NT2/D1 (cell line): ENCODE measurements around the gene ZNF438.

Source experiments
- DNase-seq: peaks from one replicate; pipeline ENCODE4 v3.0.0-alpha.2; 2011; ENCODE audit warnings: low read depth, low spot score
- H3K27me3 ChIP-seq: 2 replicates; pipeline ENCODE4 v1.6.0; 2011; ENCODE audit warnings: mild to moderate bottlenecking; ENCODE audit not compliant: insufficient read length, insufficient read depth
- H3K36me3 ChIP-seq: 2 replicates; pipeline ENCODE4 v1.6.1; 2011; ENCODE audit warnings: mild to moderate bottlenecking, low read length, mixed read lengths; ENCODE audit not compliant: insufficient read depth, insufficient read length
- H3K4me1 ChIP-seq: 2 replicates; pipeline ENCODE4 v1.5.1; 2011; ENCODE audit not compliant: insufficient read depth, insufficient read length
- H3K4me3 ChIP-seq: 2 replicates; pipeline ENCODE4 v1.5.1; 2011; ENCODE audit warnings: low read depth; ENCODE audit not compliant: insufficient read length
- H3K9ac ChIP-seq: 2 replicates; pipeline ENCODE4 v1.6.0; 2011; ENCODE audit warnings: low read depth; ENCODE audit not compliant: insufficient read length
- H3K9me3 ChIP-seq: 2 replicates; pipeline ENCODE4 v1.5.1; 2011; ENCODE audit warnings: mild to moderate bottlenecking, low read length; ENCODE audit not compliant: insufficient read depth
- SUZ12 ChIP-seq: IDR thresholded peaks from 2 replicates; pipeline ENCODE4 v1.6.1; 2011; ENCODE audit not compliant: insufficient read length, insufficient read depth; ENCODE audit errors: extremely low read depth
- YY1 ChIP-seq: IDR thresholded peaks from 2 replicates; pipeline ENCODE4 v1.6.1; 2011; ENCODE audit not compliant: insufficient read length, insufficient read depth
- ZNF274 ChIP-seq: IDR thresholded peaks from 2 replicates; pipeline ENCODE4 v1.6.1; 2011; ENCODE audit warnings: mild to moderate bottlenecking, low read depth, low read length

The ZNF438 gene

DNA sequence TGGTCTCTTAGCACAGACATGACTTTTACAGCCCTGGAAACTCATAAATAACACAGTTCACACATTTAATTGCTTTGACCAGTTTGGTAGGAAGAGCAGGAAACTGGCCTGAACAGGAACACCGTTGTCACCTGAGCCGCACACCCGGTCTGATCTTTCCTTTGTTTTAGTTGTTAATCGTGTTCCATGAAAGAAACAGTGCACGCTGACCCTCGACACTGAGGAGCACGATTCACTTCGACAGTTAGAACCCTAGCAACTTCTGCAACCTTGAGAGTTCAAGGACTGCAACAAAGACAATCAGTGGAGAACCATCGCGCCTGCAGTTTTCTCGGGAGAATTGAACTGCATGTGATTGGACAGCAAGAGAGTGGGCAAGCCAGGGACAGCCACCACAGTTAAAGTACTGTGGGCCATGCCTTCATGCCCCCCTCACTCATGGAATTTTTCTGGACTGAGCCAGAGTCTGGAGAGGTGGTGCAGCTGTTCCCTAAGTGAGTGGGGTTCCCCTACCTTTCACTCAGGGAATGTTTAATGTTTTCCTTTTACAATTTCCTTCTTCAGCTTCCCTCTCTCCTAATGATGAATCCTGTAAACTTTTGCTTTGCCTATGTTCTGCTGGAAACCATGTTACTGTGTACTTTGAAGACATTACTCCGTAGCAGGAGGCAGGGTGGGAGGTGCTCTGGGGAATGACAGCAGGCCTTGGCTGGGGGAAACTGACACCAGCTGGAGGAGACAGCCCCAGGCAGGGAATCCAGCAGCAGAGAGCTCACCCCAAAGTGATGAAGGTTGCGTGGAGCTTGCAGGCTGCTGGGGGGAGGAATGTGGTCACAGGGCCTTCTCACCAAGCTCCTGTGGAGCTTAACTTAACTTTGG, 198.7 kb downstream of the ZNF438 start:
- DNase-seq, result no peak
- H3K9ac ChIP-seq, result no peak overlapping the region
- H3K36me3 ChIP-seq, result no peaks in the 10 kb centered on the region
- no peak overlapping the region for H3K4me3 ChIP-seq
- H3K9me3 ChIP-seq, result no peaks in the 10 kb centered on the region
- H3K4me1 ChIP-seq, result peaks cover 4% of the 10 kb centered on the region
- no peaks in the 10 kb centered on the region for H3K27me3 ChIP-seq
- TF ChIP-seq ZNF274, result no peak
- no peak for TF ChIP-seq SUZ12
- no peak for TF ChIP-seq YY1

DNA sequence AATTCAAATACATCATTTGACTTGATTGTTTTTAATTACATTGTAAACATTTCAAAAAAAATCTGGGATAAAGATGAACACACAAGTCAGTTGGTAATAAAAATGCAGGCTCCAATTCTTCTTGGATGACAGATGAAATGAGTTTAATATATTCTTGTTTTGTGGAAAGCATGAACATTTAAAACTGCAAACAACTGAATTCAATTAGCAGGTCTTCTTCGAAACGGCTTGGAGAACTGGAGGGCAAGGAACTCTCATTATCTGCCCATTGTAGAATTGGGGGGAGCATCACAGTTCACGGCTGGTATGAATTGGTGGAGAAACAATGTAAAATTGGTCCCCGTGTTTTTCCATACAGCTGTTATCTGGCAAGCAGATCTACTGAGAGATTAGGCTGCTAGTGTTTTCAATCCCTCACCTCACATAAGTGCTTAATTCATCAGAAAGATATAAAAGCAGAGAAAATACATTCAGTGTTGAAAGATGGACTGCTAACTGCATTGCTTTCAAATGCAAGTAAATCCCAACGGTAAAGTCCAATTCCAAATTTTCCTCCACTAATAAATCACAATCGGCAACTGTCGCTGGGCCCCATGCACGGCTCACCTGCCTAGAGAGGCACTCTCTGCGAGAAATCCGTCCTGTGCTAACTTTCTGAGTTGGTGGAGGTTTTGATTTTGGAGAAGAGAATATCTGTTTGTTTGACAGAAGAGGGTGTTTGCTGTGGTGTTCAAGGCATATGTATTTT, 199.5 kb downstream of the ZNF438 start:
- Histone ChIP-seq H3K27me3 (no peaks in the 10 kb centered on the region), H3K36me3 (no peaks in the 10 kb centered on the region), H3K4me3 (no peak overlapping the region), H3K9me3 (no peaks in the 10 kb centered on the region), H3K4me1 (peaks cover 4% of the 10 kb centered on the region), H3K9ac (no peak overlapping the region)
- TF ChIP-seq SUZ12, result no peak
- no peak for TF ChIP-seq ZNF274
- no peak for TF ChIP-seq YY1
- DNase-seq, result no peak

DNA sequence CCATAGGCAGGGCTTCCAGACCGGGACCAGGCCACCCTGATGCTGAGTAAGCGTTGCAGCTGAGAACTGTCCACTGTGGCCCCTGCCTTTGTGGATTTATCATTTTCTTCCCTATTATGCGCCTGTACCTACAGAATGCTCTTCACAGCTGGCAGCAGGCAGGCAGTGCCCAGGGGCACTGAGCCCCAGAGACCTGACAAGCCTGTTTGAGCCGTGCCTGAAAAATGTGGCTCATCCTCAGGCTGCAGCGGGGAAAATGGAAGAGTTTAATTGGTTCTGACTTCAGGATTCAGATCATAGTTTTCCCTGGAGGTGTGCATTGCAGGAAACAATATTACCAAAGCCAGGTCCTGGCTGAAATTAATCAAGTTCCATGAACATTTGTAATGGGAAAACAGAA, 200.2 kb downstream of the ZNF438 start:
- no peak for DNase-seq

DNA sequence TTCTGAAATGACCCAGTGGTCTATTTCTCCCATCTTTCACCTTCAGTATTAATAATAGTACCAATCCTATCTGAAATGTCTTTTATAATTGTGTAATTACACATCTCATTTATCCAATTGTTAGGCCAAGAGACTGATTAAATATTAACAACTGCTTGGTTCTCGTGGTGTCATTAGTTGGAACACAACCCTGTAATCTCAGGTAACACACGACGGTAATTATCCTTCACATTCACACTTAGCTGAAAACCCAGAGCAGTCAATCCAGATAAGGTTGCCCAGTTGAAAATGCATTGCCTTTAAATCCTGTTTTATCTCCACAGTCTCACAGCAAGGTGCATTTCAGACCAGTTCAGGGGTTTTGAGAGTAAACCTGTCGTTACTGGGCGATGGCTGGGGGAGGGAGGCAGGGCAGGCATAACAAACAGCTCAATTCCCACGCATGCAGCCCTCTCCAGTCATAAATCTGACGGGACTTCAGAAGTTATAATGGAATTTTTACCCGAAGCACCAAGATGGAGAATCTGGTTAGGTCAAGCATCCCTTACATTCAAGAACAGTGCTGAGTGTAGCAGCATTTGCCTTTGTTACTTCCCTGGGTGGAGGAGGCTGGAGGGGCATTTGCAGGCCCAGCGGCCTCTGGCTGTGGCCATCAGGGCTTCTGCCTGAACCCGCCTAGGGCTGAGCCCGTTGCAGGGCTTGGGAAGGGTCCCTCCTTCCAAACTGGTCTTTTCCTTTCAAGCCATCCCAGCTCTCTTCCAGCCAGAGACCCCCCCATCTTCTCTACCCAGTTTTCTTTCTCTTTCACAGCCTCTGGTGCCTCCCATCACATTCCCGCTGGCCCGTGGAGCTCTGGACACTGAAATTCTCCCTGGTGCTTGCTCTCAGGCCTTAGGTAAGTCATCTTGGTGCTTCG, 201.1 kb downstream of the ZNF438 start:
- Histone ChIP-seq H3K9ac (no peak overlapping the region), H3K4me3 (no peak overlapping the region), H3K36me3 (no peaks in the 10 kb centered on the region), H3K4me1 (peaks cover 4% of the 10 kb centered on the region), H3K27me3 (no peaks in the 10 kb centered on the region), H3K9me3 (no peaks in the 10 kb centered on the region)
- TF ChIP-seq YY1 (no peak), ZNF274 (no peak), SUZ12 (no peak)
- no peak for DNase-seq

More for the DNA sequence above, 200.2 kb downstream of the ZNF438 start:
- no peaks in the 10 kb centered on the region for H3K9me3 ChIP-seq
- no peak overlapping the region for H3K4me3 ChIP-seq
- no peaks in the 10 kb centered on the region for H3K36me3 ChIP-seq
- H3K4me1 ChIP-seq, result peaks cover 4% of the 10 kb centered on the region
- no peak for TF ChIP-seq ZNF274
- TF ChIP-seq SUZ12, result no peak
- TF ChIP-seq YY1, result no peak
- H3K27me3 ChIP-seq, result no peaks in the 10 kb centered on the region
- H3K9ac ChIP-seq, result no peak overlapping the region

DNA sequence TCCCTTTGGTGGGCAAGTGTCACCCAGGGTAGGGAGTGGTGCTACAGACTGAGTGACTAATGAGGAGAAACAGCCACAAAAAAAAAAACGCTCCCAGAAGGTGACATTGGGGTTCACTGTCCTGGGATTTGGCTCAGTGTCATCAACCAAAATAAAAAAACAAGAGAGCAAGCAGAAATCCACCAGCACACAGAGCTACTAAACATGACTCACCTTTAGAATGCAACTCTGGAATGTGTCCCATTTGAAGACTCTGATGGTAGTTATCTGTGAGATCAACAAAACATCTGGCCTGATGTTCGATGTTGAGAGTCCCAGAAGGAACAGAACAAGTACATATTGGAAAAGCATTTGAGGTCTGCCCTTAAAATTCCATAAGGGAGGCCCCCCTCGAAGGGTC, 201.8 kb downstream of the ZNF438 start:
- DNase-seq, result no peak
- H3K36me3 ChIP-seq, result no peaks in the 10 kb centered on the region

DNA sequence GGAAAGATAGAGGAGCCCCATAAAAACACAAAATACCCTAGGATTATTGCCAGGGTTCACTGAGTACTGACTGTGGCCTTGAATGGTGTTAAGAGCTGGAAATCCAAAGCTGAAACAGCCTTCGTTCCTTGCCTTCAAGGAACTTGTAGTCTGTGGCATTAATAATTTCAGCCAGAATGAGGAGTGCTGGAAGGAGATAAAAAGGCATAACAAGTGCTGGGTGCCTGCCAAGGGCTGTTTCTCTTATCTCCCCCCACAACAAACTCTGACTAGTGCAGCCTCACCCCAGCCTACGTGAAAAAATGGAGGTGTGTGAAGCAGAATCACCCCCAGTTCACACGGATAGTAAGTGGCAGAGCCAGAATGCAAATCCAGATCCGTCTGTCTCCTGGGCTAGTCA, 203.0 kb downstream of the ZNF438 start:
- Histone ChIP-seq H3K9me3 (no peaks in the 10 kb centered on the region), H3K4me1 (peaks cover 3% of the 10 kb centered on the region), H3K36me3 (no peaks in the 10 kb centered on the region), H3K4me3 (no peak overlapping the region), H3K27me3 (no peaks in the 10 kb centered on the region), H3K9ac (no peak overlapping the region)
- no peak for TF ChIP-seq YY1
- TF ChIP-seq SUZ12, result no peak
- no peak for TF ChIP-seq ZNF274
- DNase-seq, result no peak

More for the DNA sequence above, 201.8 kb downstream of the ZNF438 start:
- Histone ChIP-seq H3K9me3 (no peaks in the 10 kb centered on the region), H3K4me1 (peaks cover 4% of the 10 kb centered on the region), H3K9ac (no peak overlapping the region), H3K4me3 (no peak overlapping the region), H3K27me3 (no peaks in the 10 kb centered on the region)
- no peak for TF ChIP-seq YY1
- no peak for TF ChIP-seq SUZ12
- TF ChIP-seq ZNF274, result no peak

DNA sequence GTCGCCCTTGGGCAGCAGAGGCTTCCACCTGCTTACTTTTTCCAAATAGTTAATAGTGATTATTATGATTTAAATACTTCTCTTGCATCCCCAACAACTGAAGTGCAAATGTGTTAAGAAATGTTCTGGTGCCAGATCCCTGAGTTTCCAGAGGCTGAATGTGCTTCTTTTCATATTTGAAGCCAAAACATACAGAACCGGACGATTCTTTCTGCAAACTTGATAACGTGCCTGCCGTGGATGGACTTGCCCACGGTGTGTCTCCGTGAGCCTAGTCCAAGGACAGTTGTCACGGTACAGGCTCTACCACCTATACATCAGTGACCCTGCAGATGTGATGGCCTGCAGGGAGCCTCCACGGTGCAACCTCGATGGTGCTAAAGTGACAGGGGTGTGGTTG, 203.5 kb downstream of the ZNF438 start:
- Histone ChIP-seq H3K27me3 (no peaks in the 10 kb centered on the region), H3K9me3 (no peaks in the 10 kb centered on the region), H3K36me3 (no peaks in the 10 kb centered on the region), H3K4me3 (no peak overlapping the region), H3K9ac (no peak overlapping the region), H3K4me1 (no peaks in the 10 kb centered on the region)
- no peak for DNase-seq
- TF ChIP-seq SUZ12, result no peak
- TF ChIP-seq YY1, result no peak
- no peak for TF ChIP-seq ZNF274
